A549 (cell line): ENCODE data around the gene SLC46A2. TPM values are rescaled to one million over a fixed set of nuclear protein-coding genes. Genes with fewer than 3 reads are reported as not detected.

Source experiments
- ATAC-seq, 2 experiments: fragments of 200-7000 bp in 1 of 2; fragments of >200 bp in 1 of 2; cut with Nextera tagmentation in 1 of 2; cut with Tn5 transposase in 1 of 2; 3 replicates each; pipeline versions ENCODE4 v1.8.0 to v1.9.1; 2018 to 2020; ENCODE audit warnings: mild to moderate bottlenecking in 1 of 2, moderate library complexity in 1 of 2
- CTCF ChIA-PET: fragments of 300-600 bp; sonication (Branson Sonifier 250); formaldehyde crosslinking; extraction: SDS; loops from one replicate; lab custom pipeline; 2021; ENCODE audit warnings: antibody characterized with exemption, inconsistent platforms; lab: Yijun Ruan, JAX
- POLR2A ChIA-PET: fragments of 350-600 bp; formaldehyde crosslinking; extraction: SDS; loops from one replicate; lab custom pipeline; 2021; ENCODE audit warnings: antibody characterized with exemption, inconsistent platforms; lab: Yijun Ruan, JAX
- DNase-seq, 2 experiments: peaks; one replicate each; pipeline versions ENCODE4 v3.0.0 to v3.0.0-alpha.2; 2011 to 2016; ENCODE audit warnings: low read depth in 1 of 2, low spot score in 1 of 2
- FAIRE-seq: peaks from 2 replicates; lab custom pipeline; 2011; peaks lifted over from hg19 to GRCh38; lab: Jason Lieb, UNC
- H3K27ac ChIP-seq, 2 experiments: fragments of >200 bp; sonication (Bioruptor Twin); formaldehyde crosslinking; 3 replicates each; pipeline ENCODE4 v1.5.1; 2016 to 2017
- H3K4me1 ChIP-seq: fragments of >200 bp; sonication (Bioruptor Twin); formaldehyde crosslinking; 3 replicates; pipeline ENCODE4 v1.6.1; 2016
- H3K4me2 ChIP-seq: fragments of >200 bp; sonication (Bioruptor Twin); formaldehyde crosslinking; 3 replicates; pipeline ENCODE4 v1.6.1; 2016
- H3K4me3 ChIP-seq: fragments of >200 bp; sonication (Bioruptor Twin); formaldehyde crosslinking; 3 replicates; pipeline ENCODE4 v1.5.1; 2016
- H3K9me3 ChIP-seq: fragments of >200 bp; sonication (Bioruptor Twin); formaldehyde crosslinking; 3 replicates; pipeline ENCODE4 v1.6.1; 2016
- BHLHE40 ChIP-seq: IDR thresholded peaks from 2 replicates; pipeline ENCODE4 v1.6.1; 2012; ENCODE audit warnings: low read depth, low read length, inconsistent platforms
- CHD4 ChIP-seq: fragments of 200-600 bp; sonication (generic); IDR thresholded peaks from 2 replicates; pipeline ENCODE4 v1.6.1; 2016; ENCODE audit warnings: antibody characterized with exemption, mild to moderate bottlenecking, borderline replicate concordance
- EHF ChIP-seq: fragments of 250-450 bp; sonication (Bioruptor Pico); IDR thresholded peaks from 2 replicates; pipeline ENCODE4 v1.5.0; 2020; ENCODE audit warnings: mild to moderate bottlenecking
- ESRRA ChIP-seq: fragments of 150-350 bp; IDR thresholded peaks from 2 replicates; pipeline ENCODE4 v1.6.1; 2014; ENCODE audit warnings: mild to moderate bottlenecking, low read length, borderline replicate concordance
- HDAC2 ChIP-seq: fragments of 200-600 bp; sonication (generic); IDR thresholded peaks from 2 replicates; pipeline ENCODE4 v1.6.1; 2016
- HOXA7 ChIP-seq: fragments of 250-450 bp; sonication (Bioruptor Pico); IDR thresholded peaks from 2 replicates; pipeline ENCODE4 v1.5.0; 2020; ENCODE audit warnings: mild to moderate bottlenecking, moderate library complexity
- HOXB13 ChIP-seq: fragments of 250-450 bp; sonication (Bioruptor Pico); IDR thresholded peaks from 2 replicates; pipeline ENCODE4 v1.5.0; 2020; ENCODE audit warnings: low read depth, mild to moderate bottlenecking, moderate library complexity
- HOXB5 ChIP-seq: fragments of 250-450 bp; sonication (Bioruptor Pico); IDR thresholded peaks from 2 replicates; pipeline ENCODE4 v1.5.0; 2020; ENCODE audit warnings: mild to moderate bottlenecking, moderate library complexity
- JUN ChIP-seq, 2 experiments: fragments of >200 bp; sonication (Bioruptor Twin); formaldehyde crosslinking; IDR thresholded peaks; 2 replicates in 1 of 2; 3 replicates in 1 of 2; pipeline ENCODE4 v1.6.1; 2016 to 2017
- KDM5A ChIP-seq: fragments of 200-600 bp; sonication (generic); IDR thresholded peaks from 2 replicates; pipeline ENCODE4 v1.6.1; 2016; ENCODE audit warnings: antibody characterized with exemption, mild to moderate bottlenecking
- MAFK ChIP-seq: fragments of 450-650 bp; IDR thresholded peaks from 2 replicates; pipeline ENCODE4 v1.6.1; 2014; ENCODE audit not compliant: partially characterized antibody
- MAZ ChIP-seq: fragments of 150-350 bp; IDR thresholded peaks from 2 replicates; pipeline ENCODE4 v1.6.1; 2014; ENCODE audit warnings: antibody characterized with exemption, low read depth, low read length, borderline replicate concordance
- NPAS2 ChIP-seq: fragments of 250-450 bp; sonication (Bioruptor Pico); IDR thresholded peaks from 2 replicates; pipeline ENCODE4 v1.8.0; 2022; ENCODE audit warnings: mild to moderate bottlenecking, moderate library complexity, borderline replicate concordance
- RNF2 ChIP-seq: fragments of 200-600 bp; sonication (generic); IDR thresholded peaks from 2 replicates; pipeline ENCODE4 v1.6.1; 2016; ENCODE audit warnings: low read depth, mild to moderate bottlenecking, antibody characterized with exemption, moderate library complexity, borderline replicate concordance
- SMC3 ChIP-seq: fragments of >200 bp; sonication (Bioruptor Twin); formaldehyde crosslinking; IDR thresholded peaks from 3 replicates; pipeline ENCODE4 v1.6.1; 2018; ENCODE audit warnings: inconsistent platforms
- ZC3H11A ChIP-seq: fragments of 450-650 bp; IDR thresholded peaks from 2 replicates; pipeline ENCODE4 v1.6.1; 2014; ENCODE audit warnings: antibody characterized with exemption, mild to moderate bottlenecking
- ZSCAN20 ChIP-seq: fragments of 250-450 bp; sonication (Bioruptor Pico); IDR thresholded peaks from 2 replicates; pipeline ENCODE4 v1.8.0; 2022; ENCODE audit warnings: mild to moderate bottlenecking, moderate library complexity
- WGBS: methylation state at CpG from one replicate; pipeline ENCODE4 v1.1.6; 2017; ENCODE audit errors: missing lambda C conversion rate; 5-methylcytosine and 5-hydroxymethylcytosine counted together
- polyA plus RNA-seq, 4 experiments: library from polyadenylated mRNA; depleted of rRNA in 3 of 4; stranded (reverse); fragments of >200 nt; fragmentation: RNase III in 1 of 4; extraction: RNeasy Plus Mini Kit Qiagen cat#74134 plus additional on column Dnase treatment in 1 of 4; gene quantifications; 2 replicates in 3 of 4; 3 replicates in 1 of 4; pipeline ENCODE4 v1.2.3, GENCODE V29; 2011 to 2017
- TF ChIP-seq, protein P1 (sequence below): fragments of 250-450 bp; sonication (Bioruptor Pico); IDR thresholded peaks from 2 replicates; pipeline ENCODE4 v1.5.0; 2020; ENCODE audit warnings: low read depth, mild to moderate bottlenecking, moderate library complexity
- TF ChIP-seq, protein P2 (sequence below): IDR thresholded peaks from 2 replicates; pipeline ENCODE4 v1.6.1; 2012; ENCODE audit warnings: low read depth, borderline replicate concordance
- TF ChIP-seq, protein P3 (sequence below): fragments of >200 bp; sonication (Bioruptor Twin); formaldehyde crosslinking; IDR thresholded peaks from 2 replicates; pipeline ENCODE4 v1.6.1; 2016
- TF ChIP-seq, protein P4 (sequence below): fragments of 450-650 bp; IDR thresholded peaks from 2 replicates; pipeline ENCODE4 v1.6.1; 2014; ENCODE audit warnings: antibody characterized with exemption
- TF ChIP-seq, protein P5 (sequence below): IDR thresholded peaks from 2 replicates; pipeline ENCODE4 v1.6.1; 2012

The SLC46A2 gene
- polyA plus RNA-seq, 2 of the 4 experiments (the other 2 are of a cell fraction): not detected

DNA sequence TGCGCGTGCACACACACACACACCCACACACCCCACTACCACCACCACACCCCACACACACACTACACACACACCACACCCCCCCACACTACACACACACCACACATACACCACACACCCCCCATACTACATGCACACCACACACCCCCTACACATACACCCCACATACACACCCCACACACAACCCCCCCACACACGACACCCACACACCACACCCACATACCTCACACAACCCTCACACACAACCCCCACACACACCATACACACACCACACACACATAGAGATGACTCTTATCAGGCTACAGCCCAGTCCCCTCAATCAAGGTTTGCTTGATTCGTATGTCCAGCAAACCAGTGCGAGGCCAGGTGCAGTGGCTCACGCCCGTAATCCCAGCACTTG is 25.7 kb downstream of the SLC46A2 start:
- FAIRE-seq (no peak), ATAC-seq (no peak)
- Histone ChIP-seq H3K4me2 (no peak overlapping the region), H3K4me1 (no peaks in the 10 kb centered on the region), H3K27ac (no peak overlapping the region), H3K4me3 (no peak overlapping the region), H3K9me3 (no peaks in the 10 kb centered on the region)
- CTCF ChIA-PET: interaction anchor here (1.1 kb wide), 1 partner anchor 8 kb away, joined by 3 read pairs; no protein-coding TSS in a partner anchor
- POLR2A ChIA-PET: no interaction called here
- 92% methylated on average over 7 of the region's 7 CpGs for WGBS
- TF ChIP-seq, protein P1, sequence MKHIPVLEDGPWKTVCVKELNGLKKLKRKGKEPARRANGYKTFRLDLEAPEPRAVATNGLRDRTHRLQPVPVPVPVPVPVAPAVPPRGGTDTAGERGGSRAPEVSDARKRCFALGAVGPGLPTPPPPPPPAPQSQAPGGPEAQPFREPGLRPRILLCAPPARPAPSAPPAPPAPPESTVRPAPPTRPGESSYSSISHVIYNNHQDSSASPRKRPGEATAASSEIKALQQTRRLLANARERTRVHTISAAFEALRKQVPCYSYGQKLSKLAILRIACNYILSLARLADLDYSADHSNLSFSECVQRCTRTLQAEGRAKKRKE (CRISPR knock-in tag): no peak
- TF ChIP-seq, all 56 proteins: peak for 0
- DNase-seq: no peak

DNA sequence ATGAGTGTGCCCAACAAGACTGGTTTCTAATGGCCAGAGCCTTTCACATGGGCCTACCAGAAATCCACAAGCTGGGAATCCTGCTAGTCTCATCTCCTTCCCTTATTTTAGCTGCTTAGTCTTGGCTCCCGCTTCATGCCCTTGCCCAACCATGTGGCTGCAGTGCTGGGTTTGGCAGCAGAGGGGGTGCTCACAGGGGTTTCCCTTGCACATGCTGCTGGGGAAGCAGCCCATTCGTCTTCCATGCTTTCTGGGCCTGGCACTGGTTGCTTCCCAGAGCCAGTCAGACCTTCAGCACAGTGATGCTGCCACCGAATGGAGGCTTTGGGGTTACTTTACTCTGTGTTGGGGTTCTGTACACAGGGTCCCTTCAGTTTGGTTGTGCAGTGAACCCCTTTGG is 26.3 kb downstream of the SLC46A2 start:
- no peak overlapping the region for H3K4me2 ChIP-seq
- no peaks in the 10 kb centered on the region for H3K4me1 ChIP-seq
- no peak for DNase-seq
- H3K4me3 ChIP-seq: no peak overlapping the region
- FAIRE-seq: no peak
- POLR2A ChIA-PET: no interaction called here
- TF ChIP-seq, protein P2, sequence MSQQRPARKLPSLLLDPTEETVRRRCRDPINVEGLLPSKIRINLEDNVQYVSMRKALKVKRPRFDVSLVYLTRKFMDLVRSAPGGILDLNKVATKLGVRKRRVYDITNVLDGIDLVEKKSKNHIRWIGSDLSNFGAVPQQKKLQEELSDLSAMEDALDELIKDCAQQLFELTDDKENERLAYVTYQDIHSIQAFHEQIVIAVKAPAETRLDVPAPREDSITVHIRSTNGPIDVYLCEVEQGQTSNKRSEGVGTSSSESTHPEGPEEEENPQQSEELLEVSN: no peak
- TF ChIP-seq RNF2 (no peak), EHF (CRISPR knock-in tag) (no peak), ZSCAN20 (no peak), HOXB13 (CRISPR knock-in tag) (no peak), KDM5A (no peak), NPAS2 (CRISPR knock-in tag) (no peak), MAFK (no peak), MAZ (no peak), HDAC2 (no peak), JUN (IDR thresholded peaks at IDR 0.05) (no peak), BHLHE40 (no peak), ESRRA (no peak), HOXB5 (CRISPR knock-in tag) (no peak)
- TF ChIP-seq, protein P3, sequence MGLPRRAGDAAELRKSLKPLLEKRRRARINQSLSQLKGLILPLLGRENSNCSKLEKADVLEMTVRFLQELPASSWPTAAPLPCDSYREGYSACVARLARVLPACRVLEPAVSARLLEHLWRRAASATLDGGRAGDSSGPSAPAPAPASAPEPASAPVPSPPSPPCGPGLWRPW: no peak
- TF ChIP-seq, protein P4, sequence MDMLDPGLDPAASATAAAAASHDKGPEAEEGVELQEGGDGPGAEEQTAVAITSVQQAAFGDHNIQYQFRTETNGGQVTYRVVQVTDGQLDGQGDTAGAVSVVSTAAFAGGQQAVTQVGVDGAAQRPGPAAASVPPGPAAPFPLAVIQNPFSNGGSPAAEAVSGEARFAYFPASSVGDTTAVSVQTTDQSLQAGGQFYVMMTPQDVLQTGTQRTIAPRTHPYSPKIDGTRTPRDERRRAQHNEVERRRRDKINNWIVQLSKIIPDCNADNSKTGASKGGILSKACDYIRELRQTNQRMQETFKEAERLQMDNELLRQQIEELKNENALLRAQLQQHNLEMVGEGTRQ: no peak
- TF ChIP-seq, protein P1 (CRISPR knock-in tag): no peak
- TF ChIP-seq, protein P5, sequence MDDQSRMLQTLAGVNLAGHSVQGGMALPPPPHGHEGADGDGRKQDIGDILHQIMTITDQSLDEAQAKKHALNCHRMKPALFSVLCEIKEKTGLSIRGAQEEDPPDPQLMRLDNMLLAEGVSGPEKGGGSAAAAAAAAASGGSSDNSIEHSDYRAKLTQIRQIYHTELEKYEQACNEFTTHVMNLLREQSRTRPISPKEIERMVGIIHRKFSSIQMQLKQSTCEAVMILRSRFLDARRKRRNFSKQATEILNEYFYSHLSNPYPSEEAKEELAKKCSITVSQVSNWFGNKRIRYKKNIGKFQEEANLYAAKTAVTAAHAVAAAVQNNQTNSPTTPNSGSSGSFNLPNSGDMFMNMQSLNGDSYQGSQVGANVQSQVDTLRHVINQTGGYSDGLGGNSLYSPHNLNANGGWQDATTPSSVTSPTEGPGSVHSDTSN: no peak
- TF ChIP-seq, all 56 proteins: peak for 0
- ATAC-seq: no peak
- Histone ChIP-seq H3K27ac (no peak overlapping the region), H3K9me3 (no peaks in the 10 kb centered on the region)
- CTCF ChIA-PET: interaction anchor here (0.8 kb wide), 1 partner anchor 9 kb away, joined by 4 read pairs; no protein-coding TSS in a partner anchor
- 87% methylated on average over 2 of the region's 3 CpGs for WGBS

DNA sequence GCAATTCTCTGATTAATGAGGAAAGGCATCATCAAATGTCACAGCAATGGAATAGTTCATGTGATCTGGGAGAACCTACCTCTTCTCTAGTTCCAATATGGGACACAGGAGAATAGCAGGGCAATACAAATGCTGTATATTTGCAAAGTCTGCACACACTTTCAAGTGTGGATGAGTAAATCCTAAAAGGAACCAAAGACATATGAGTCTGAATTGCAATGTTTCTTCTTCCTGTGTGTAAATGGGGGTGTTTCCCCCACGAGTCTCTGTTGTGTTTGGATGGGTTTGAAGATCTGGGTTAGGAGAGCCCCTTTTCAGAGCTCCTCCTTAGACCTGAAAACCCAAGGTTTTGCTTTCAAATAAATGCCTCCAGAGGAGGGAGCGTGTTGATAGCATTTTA is 26.9 kb downstream of the SLC46A2 start:
- no peak for DNase-seq
- 46% methylated on average over 2 of the region's 2 CpGs for WGBS
- Histone ChIP-seq H3K4me2 (no peak overlapping the region), H3K27ac (no peak overlapping the region), H3K4me1 (no peaks in the 10 kb centered on the region), H3K9me3 (no peaks in the 10 kb centered on the region), H3K4me3 (no peak overlapping the region)
- POLR2A ChIA-PET: no interaction called here
- no peak for FAIRE-seq
- ATAC-seq: no peak
- TF ChIP-seq SMC3: no peak
- TF ChIP-seq, protein P1 (CRISPR knock-in tag): no peak
- no peak for TF ChIP-seq ZC3H11A
- no peak for TF ChIP-seq HOXA7
- no peak for TF ChIP-seq CHD4
- CTCF ChIA-PET: interaction anchor here (0.8 kb wide), 1 partner anchor 8 kb away, joined by 4 read pairs; no protein-coding TSS in a partner anchor
